ENCODE data around the gene NUP85. TPM values are rescaled to one million over a fixed set of nuclear protein-coding genes. Genes with fewer than 3 reads are reported as not detected.

NUP85 gene
- total RNA-seq, 4 donors from 2014 or later = 19.6 to 62.3 (median 22.3) TPM

DNA sequence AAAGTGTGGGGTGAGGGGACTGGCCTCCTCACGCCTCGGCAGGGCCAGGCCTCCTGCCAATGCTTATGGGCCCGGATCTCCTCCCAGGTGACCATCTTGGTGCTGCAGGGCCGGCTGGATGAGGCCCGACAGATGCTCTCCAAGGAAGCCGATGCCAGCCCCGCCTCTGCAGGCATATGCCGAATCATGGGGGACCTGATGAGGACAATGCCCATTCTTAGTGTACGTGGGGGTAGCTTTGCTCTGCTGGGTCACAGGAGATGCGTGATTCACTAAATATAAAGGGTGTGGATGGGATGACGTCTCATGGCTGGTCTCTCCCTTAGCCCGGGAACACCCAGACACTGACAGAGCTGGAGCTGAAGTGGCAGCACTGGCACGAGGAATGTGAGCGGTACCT lies 19.5 kb downstream of the NUP85 start:
- no peak for ATAC-seq
- TF ChIP-seq, protein P1, sequence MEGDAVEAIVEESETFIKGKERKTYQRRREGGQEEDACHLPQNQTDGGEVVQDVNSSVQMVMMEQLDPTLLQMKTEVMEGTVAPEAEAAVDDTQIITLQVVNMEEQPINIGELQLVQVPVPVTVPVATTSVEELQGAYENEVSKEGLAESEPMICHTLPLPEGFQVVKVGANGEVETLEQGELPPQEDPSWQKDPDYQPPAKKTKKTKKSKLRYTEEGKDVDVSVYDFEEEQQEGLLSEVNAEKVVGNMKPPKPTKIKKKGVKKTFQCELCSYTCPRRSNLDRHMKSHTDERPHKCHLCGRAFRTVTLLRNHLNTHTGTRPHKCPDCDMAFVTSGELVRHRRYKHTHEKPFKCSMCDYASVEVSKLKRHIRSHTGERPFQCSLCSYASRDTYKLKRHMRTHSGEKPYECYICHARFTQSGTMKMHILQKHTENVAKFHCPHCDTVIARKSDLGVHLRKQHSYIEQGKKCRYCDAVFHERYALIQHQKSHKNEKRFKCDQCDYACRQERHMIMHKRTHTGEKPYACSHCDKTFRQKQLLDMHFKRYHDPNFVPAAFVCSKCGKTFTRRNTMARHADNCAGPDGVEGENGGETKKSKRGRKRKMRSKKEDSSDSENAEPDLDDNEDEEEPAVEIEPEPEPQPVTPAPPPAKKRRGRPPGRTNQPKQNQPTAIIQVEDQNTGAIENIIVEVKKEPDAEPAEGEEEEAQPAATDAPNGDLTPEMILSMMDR (IDR thresholded peaks at IDR 0.05) = no peak
- TF ChIP-seq EP300 (IDR thresholded peaks at IDR 0.05) = no peak
- no peak for TF ChIP-seq POLR2AphosphoS5 (IDR thresholded peaks at IDR 0.05)
- TF ChIP-seq POLR2A (IDR thresholded peaks at IDR 0.05) = no peak
- H3K4me1 ChIP-seq = peaks cover 0 to 16% (median 0%) of the 10 kb centered on the region in 3 donors
- peaks cover 0 to 95% of the 10 kb centered on the region in 2 donors for H3K36me3 ChIP-seq
- WGBS, 2 donors (ENCODE audit: low coverage in 1 of 2) = 62 to 63% methylated on average over 6 to 10 of the region's 14 CpGs
- H3K27me3 ChIP-seq = no peaks in the 10 kb centered on the region
- no peak overlapping the region for H3K4me3 ChIP-seq
- H3K9me3 ChIP-seq = no peaks in the 10 kb centered on the region
- no peak overlapping the region for H3K27ac ChIP-seq

DNA sequence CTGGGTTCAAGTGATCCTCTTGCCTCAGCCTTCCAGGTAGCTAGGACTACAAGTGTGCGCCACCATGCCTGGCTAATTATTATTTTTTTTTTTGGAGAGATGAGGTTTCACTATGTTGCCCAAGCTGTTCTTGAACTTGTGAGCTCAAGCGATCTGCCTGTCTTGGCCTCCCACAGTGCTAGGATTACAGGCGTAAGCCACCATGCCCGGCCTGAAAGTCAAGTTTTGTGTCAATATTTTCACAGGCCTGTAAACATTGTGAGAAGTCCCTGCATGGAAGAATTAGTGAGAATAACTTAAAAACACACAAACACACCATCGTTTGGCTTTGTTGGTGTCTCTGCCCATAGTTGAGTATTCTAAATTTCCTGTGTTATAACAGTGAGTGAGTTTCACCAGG lies 22.2 kb downstream of the NUP85 start:
- H3K36me3 ChIP-seq = peaks cover 0 to 98% of the 10 kb centered on the region in 2 donors
- TF ChIP-seq POLR2A (IDR thresholded peaks at IDR 0.05) (no peak), POLR2AphosphoS5 (IDR thresholded peaks at IDR 0.05) (no peak), EP300 (IDR thresholded peaks at IDR 0.05) (no peak)
- TF ChIP-seq, protein P1 (IDR thresholded peaks at IDR 0.05) = no peak
- H3K27ac ChIP-seq = no peak overlapping the region
- 75 to 85% methylated on average over 4 of the region's 5 CpGs for WGBS, 2 donors (ENCODE audit: low coverage in 1 of 2)
- no peak overlapping the region for H3K4me3 ChIP-seq
- H3K4me1 ChIP-seq = peaks cover 0 to 16% (median 0%) of the 10 kb centered on the region in 3 donors
- ATAC-seq = no peak
- H3K27me3 ChIP-seq = no peaks in the 10 kb centered on the region
- no peaks in the 10 kb centered on the region for H3K9me3 ChIP-seq

DNA sequence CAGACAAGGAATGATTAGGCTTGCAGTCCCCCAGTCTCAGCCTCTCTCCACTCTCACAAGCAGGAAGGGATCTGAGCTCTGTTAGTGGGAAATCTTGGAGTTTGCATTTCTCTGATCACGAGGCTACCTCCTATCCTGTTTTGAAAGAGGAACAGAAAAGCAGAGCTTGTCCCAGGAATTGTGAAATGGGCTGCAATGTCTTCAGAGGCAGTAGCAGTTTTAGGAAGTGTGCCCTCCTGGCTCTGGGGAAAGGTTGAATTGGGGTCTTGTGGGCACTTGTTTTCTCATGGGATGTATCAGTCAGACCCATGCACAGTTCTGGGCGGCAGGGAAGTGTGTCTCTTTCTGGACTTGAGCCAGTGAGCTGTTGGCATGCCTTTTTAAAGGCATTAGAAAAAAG lies 22.8 kb downstream of the NUP85 start:
- WGBS, 2 donors (ENCODE audit: low coverage in 1 of 2) = 45 to 50% methylated on average over 1 to 2 of the region's 2 CpGs
- TF ChIP-seq POLR2AphosphoS5 (IDR thresholded peaks at IDR 0.05) (peak; percentile 25), POLR2A (IDR thresholded peaks at IDR 0.05) (no peak), EP300 (IDR thresholded peaks at IDR 0.05) (no peak)
- TF ChIP-seq, protein P1 (IDR thresholded peaks at IDR 0.05) = no peak
- Histone ChIP-seq H3K36me3 (peaks cover 0 to 98% of the 10 kb centered on the region in 2 donors), H3K27me3 (no peaks in the 10 kb centered on the region), H3K27ac (peak overlapping the region in 3 of 4 donors; percentile 37 to 55 (median 46)), H3K9me3 (no peaks in the 10 kb centered on the region), H3K4me1 (peaks cover 0 to 16% (median 0%) of the 10 kb centered on the region in 3 donors), H3K4me3 (no peak overlapping the region)
- peak; percentile 66 for ATAC-seq

DNA sequence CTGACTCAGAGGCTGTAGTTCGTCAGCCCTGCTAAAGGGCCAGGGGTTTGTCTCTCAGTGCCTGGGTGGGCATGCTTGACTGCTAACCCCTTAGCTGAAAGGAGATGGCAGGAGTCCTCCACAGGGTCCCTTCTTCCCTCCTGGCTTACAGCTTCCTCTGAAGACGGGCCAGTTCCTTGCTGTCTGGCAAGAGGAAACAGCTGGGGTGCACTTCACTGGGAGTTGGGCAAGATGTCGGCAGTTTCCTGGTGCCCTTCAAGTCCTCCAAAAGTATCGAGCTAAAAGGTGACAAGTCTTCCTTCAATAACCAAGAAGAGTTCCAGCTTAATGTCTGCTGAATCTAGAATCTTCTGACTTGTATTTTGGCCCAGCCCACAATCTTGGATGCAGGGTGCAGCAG lies 23.4 kb downstream of the NUP85 start:
- peaks cover 0 to 98% of the 10 kb centered on the region in 2 donors for H3K36me3 ChIP-seq
- peak overlapping the region in 3 of 4 donors; percentile 37 to 55 (median 46) for H3K27ac ChIP-seq
- H3K9me3 ChIP-seq = no peaks in the 10 kb centered on the region
- H3K4me1 ChIP-seq = peaks cover 0 to 16% (median 0%) of the 10 kb centered on the region in 3 donors
- ATAC-seq = peak; percentile 58
- H3K27me3 ChIP-seq = no peaks in the 10 kb centered on the region
- no peak overlapping the region for H3K4me3 ChIP-seq
- TF ChIP-seq EP300 (IDR thresholded peaks at IDR 0.05) (no peak), POLR2AphosphoS5 (IDR thresholded peaks at IDR 0.05) (no peak), POLR2A (IDR thresholded peaks at IDR 0.05) (no peak)
- TF ChIP-seq, protein P1 (IDR thresholded peaks at IDR 0.05) = no peak
- WGBS, 2 donors (ENCODE audit: low coverage in 1 of 2) = 67% methylated on average over 1 of the region's 4 CpGs; no CpG with 5 or more reads in 1 of the 2 donors

DNA sequence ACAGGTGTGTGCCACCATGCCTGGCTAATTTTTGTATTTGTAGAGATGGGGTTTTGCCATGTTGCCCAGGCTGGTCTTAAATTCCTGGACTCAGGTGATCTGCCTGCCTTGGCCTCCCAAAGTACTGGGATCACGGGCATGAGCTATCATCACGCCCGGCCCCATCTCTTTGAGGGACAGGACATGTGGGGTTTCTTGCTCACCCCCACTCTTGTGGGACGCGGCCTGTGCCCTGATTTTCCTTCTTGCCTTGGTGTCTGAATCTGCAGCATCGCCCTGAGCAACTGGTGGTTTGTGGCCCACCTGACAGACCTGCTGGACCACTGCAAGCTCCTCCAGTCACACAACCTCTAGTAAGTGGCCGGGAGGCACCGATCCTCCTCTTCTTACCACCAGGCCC lies 25.6 kb downstream of the NUP85 start:
- ATAC-seq = no peak
- Histone ChIP-seq H3K27ac (no peak overlapping the region), H3K36me3 (peaks cover 0 to 98% of the 10 kb centered on the region in 2 donors), H3K4me1 (peaks cover 0 to 16% (median 0%) of the 10 kb centered on the region in 3 donors), H3K27me3 (no peaks in the 10 kb centered on the region), H3K4me3 (no peak overlapping the region), H3K9me3 (no peaks in the 10 kb centered on the region)
- WGBS, 2 donors (ENCODE audit: low coverage in 1 of 2) = 91% methylated on average over 4 of the region's 8 CpGs; no CpG with 5 or more reads in 1 of the 2 donors
- TF ChIP-seq EP300 (IDR thresholded peaks at IDR 0.05) (no peak), POLR2AphosphoS5 (IDR thresholded peaks at IDR 0.05) (no peak), POLR2A (IDR thresholded peaks at IDR 0.05) (no peak)
- TF ChIP-seq, protein P1 (IDR thresholded peaks at IDR 0.05) = no peak

All from gastroesophageal sphincter (tissue), 4 donors.